ENCODE data around the gene FOXP2. TPM values are rescaled to one million over a fixed set of nuclear protein-coding genes. Genes with fewer than 3 reads are reported as not detected.

FOXP2 gene
- total and polyA plus RNA-seq, 2 of the 13 experiments (the other 11 are each of a cell fraction or from before 2014, with no cell fraction given) = 0.90 TPM; not detected in 1

GRCh38 chr7:114522081-114522480 lies 107.5 kb downstream of the FOXP2 start (continued):
- TF ChIP-seq ZBTB4 (CRISPR knock-in tag; IDR thresholded peaks at IDR 0.05; ENCODE audit: borderline replicate concordance) = no peak

- intact Hi-C loops (cut with micrococcal nuclease; ENCODE audit: unreplicated experiment) (no loop called here), in situ Hi-C loops (cut with HindIII; ENCODE audit: extremely low pct_ligation_motif_present, low pct_unique_long_range_greater_than_20kb) (no loop called here)
- Histone ChIP-seq H3K79me2 (ENCODE audit: insufficient read depth, low read length) (no peaks in the 10 kb centered on the region), H3K4me2 (ENCODE audit: low read depth, low read length) (no peak overlapping the region), H3K4me1 (ENCODE audit: insufficient read depth, low read length) (no peaks in the 10 kb centered on the region), H3K27ac (ENCODE audit: extremely low read length, insufficient read depth, low read length) (no peak overlapping the region), H2AFZ (ENCODE audit: low read length) (no peak overlapping the region), H3K27me3 (ENCODE audit: control insufficient read depth in 1 of 2, insufficient read depth in 2 of 2, low read length in 2 of 2) (no peaks in the 10 kb centered on the region), H3K9ac (ENCODE audit: insufficient read depth, low read depth, low read length) (no peak overlapping the region), H3K9me3 (ENCODE audit: low read length) (no peaks in the 10 kb centered on the region), H4K20me1 (ENCODE audit: insufficient read depth, low read length) (no peaks in the 10 kb centered on the region), H3K4me3 (replicated peaks in 1 of 3; ENCODE audit: insufficient read depth in 1 of 3, low read depth in 2 of 3, low read length in 3 of 3) (no peak overlapping the region), H3K36me3 (replicated peaks in 1 of 2; ENCODE audit: control insufficient read depth in 1 of 2, insufficient read depth in 2 of 2, low read length in 2 of 2) (no peaks in the 10 kb centered on the region)
- FAIRE-seq = no peak
- BruUV-seq (replicated peaks) = no TSS peak
- TF ChIP-seq ZNF414 (CRISPR knock-in tag; IDR thresholded peaks at IDR 0.05) (no peak), MYPOP (CRISPR knock-in tag; IDR thresholded peaks at IDR 0.05) (no peak), DZIP1 (CRISPR knock-in tag; IDR thresholded peaks at IDR 0.05) (no peak), HDAC6 (IDR thresholded peaks at IDR 0.05; ENCODE audit: low read depth, low read length) (no peak)
- ChIA-PET CTCF (ENCODE audit: low intra/inter-chr PET ratio, low total read pairs) (no interaction called here), POLR2A (no interaction called here)
- no peak for ATAC-seq
- DNase-seq (ENCODE audit: low spot score) = no peak
- WGBS (ENCODE audit: low lambda C conversion rate) = 11% methylated on average over 3 of the region's 3 CpGs
These were observed 113.0 kb downstream of the FOXP2 start for GRCh38 chr7:114527589-114527988.
